Measurements from ENCODE around the gene TLCD1.

TLCD1 gene

GRCh38 chr17:28688481-28688880, 37.6 kb downstream of the TLCD1 start:
- FAIRE-seq (no peak), DNase-seq (ENCODE audit: low spot score) (no peak)

- FAIRE-seq: no peak
- no peak for DNase-seq (ENCODE audit: low spot score)
These were observed 39.7 kb downstream of the TLCD1 start for GRCh38 chr17:28686296-28686695.

GRCh38 chr17:28685366-28685765, 40.7 kb downstream of the TLCD1 start:
- no peak for DNase-seq (ENCODE audit: low spot score)
- no peak for FAIRE-seq

GRCh38 chr17:28684963-28685362, 41.1 kb downstream of the TLCD1 start:
- DNase-seq (ENCODE audit: low spot score) (no peak), FAIRE-seq (peak; percentile 74)

- no peak for FAIRE-seq
- DNase-seq (ENCODE audit: low spot score): no peak
These were observed 43.4 kb downstream of the TLCD1 start for GRCh38 chr17:28682655-28683054.

GRCh38 chr17:28675980-28676379, 50.1 kb downstream of the TLCD1 start:
- FAIRE-seq (no peak), DNase-seq (ENCODE audit: low spot score) (no peak)

- DNase-seq (ENCODE audit: low spot score) (no peak), FAIRE-seq (no peak)
These were observed 50.5 kb downstream of the TLCD1 start for GRCh38 chr17:28675490-28675889.
